Effector memory CD4-positive, alpha-beta T cell (primary cell): Measurements from ENCODE around the gene DENND2D.
A peak's percentile ranks its signal among the peaks of the same experiment; 100 is the strongest.

Experiments
- DNase-seq, 3 donors: peaks; one replicate each; pipeline ENCODE4 v3.0.0-alpha.2; 2020
- H3K27ac ChIP-seq: 2 replicates; pipeline ENCODE4 v1.7.0; 2013; ENCODE audit warnings: mild to moderate bottlenecking, low read length, moderate library complexity; ENCODE audit not compliant: insufficient read depth, poor library complexity, severe bottlenecking
- H3K27me3 ChIP-seq: replicated peaks from 2 replicates; pipeline ENCODE4 v1.7.0; 2013; ENCODE audit warnings: mild to moderate bottlenecking, low read length; ENCODE audit not compliant: insufficient read depth, control insufficient read depth, poor library complexity, severe bottlenecking
- H3K36me3 ChIP-seq: 2 replicates; pipeline ENCODE4 v1.7.0; 2013; ENCODE audit warnings: mild to moderate bottlenecking, low read length, moderate library complexity; ENCODE audit not compliant: control insufficient read depth, insufficient read depth
- H3K4me1 ChIP-seq: 2 replicates; pipeline ENCODE4 v1.7.0; 2013; ENCODE audit warnings: low read length, mild to moderate bottlenecking; ENCODE audit not compliant: control insufficient read depth, insufficient read depth, poor library complexity, severe bottlenecking
- H3K4me3 ChIP-seq: 2 replicates; pipeline ENCODE4 v1.7.0; 2013; ENCODE audit warnings: low read length, low read depth, mild to moderate bottlenecking; ENCODE audit not compliant: insufficient read depth, poor library complexity, severe bottlenecking
- H3K9me3 ChIP-seq: 2 replicates; pipeline ENCODE4 v1.7.0; 2013; ENCODE audit warnings: mild to moderate bottlenecking, low read length, moderate library complexity; ENCODE audit not compliant: control insufficient read depth

DENND2D gene

GRCh38 chr1:111179968-111180533 is 20.4 kb downstream of the DENND2D start:
- Histone ChIP-seq H3K4me1 (no peaks in the 10 kb centered on the region), H3K36me3 (peaks cover 19% of the 10 kb centered on the region), H3K9me3 (no peaks in the 10 kb centered on the region), H3K4me3 (no peak overlapping the region), H3K27ac (peak overlapping the region; percentile 16), H3K27me3 (no peaks in the 10 kb centered on the region)
- DNase-seq = no peak

DNA sequence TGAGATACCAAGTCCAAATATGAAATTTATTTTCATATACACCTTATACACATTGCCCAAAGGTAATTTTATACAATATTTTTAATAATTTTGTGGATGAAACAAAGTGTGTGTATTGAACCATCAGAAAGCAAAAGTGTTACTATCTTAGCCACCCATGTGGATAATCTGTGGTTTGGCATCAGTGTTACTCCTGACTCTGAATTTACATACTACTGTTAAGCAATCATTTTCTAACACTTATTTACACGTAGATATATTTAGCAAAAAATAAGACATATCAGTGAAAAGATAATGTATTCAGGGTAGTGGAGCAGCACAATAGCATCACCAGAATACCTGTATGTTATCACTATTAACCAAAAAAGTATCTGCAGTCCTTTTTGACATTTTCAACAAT is 23.8 kb downstream of the DENND2D start:
- H3K27ac ChIP-seq = no peak overlapping the region
- no peak overlapping the region for H3K4me3 ChIP-seq
- DNase-seq = no peak
- no peaks in the 10 kb centered on the region for H3K4me1 ChIP-seq
- H3K9me3 ChIP-seq = no peaks in the 10 kb centered on the region
- H3K36me3 ChIP-seq = peaks cover 24% of the 10 kb centered on the region
- H3K27me3 ChIP-seq = no peaks in the 10 kb centered on the region

GRCh38 chr1:111175349-111175748 is 25.1 kb downstream of the DENND2D start:
- no peaks in the 10 kb centered on the region for H3K27me3 ChIP-seq
- H3K4me1 ChIP-seq = no peaks in the 10 kb centered on the region
- H3K27ac ChIP-seq = no peak overlapping the region
- no peaks in the 10 kb centered on the region for H3K9me3 ChIP-seq
- no peak overlapping the region for H3K4me3 ChIP-seq
- no peak for DNase-seq
- peaks cover 24% of the 10 kb centered on the region for H3K36me3 ChIP-seq

- Histone ChIP-seq H3K4me1 (no peaks in the 10 kb centered on the region), H3K9me3 (no peaks in the 10 kb centered on the region), H3K27ac (no peak overlapping the region), H3K27me3 (no peaks in the 10 kb centered on the region), H3K4me3 (no peak overlapping the region), H3K36me3 (peaks cover 17% of the 10 kb centered on the region)
- no peak for DNase-seq
Observed at GRCh38 chr1:111174070-111174469, 26.4 kb downstream of the DENND2D start.

GRCh38 chr1:111172463-111172862 is 28.0 kb downstream of the DENND2D start:
- no peak overlapping the region for H3K27ac ChIP-seq
- H3K27me3 ChIP-seq = no peaks in the 10 kb centered on the region
- H3K4me3 ChIP-seq = no peak overlapping the region
- peaks cover 27% of the 10 kb centered on the region for H3K36me3 ChIP-seq
- DNase-seq = no peak
- H3K9me3 ChIP-seq = no peaks in the 10 kb centered on the region
- no peaks in the 10 kb centered on the region for H3K4me1 ChIP-seq

DNA sequence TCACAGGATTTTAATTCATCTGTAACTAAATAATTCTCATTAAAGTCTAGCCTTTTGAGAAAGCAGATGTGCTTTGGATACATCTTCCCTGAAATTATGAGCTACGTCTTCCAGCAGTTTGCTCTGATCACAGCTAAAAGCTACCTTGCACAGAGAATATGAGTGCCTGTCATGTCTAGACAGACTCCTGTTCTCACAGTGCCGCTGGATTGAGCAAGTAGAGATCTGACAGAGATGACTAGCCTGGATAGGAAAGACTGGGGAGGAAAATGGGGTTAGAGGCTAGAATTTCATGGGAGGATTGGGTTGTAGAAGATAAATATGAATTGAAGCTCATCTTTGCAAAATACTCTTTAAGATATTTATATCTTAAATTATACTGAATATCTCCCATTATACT is 36.3 kb downstream of the DENND2D start:
- Histone ChIP-seq H3K4me1 (no peaks in the 10 kb centered on the region), H3K27me3 (no peaks in the 10 kb centered on the region), H3K36me3 (peaks cover 36% of the 10 kb centered on the region), H3K27ac (no peak overlapping the region), H3K4me3 (no peak overlapping the region), H3K9me3 (no peaks in the 10 kb centered on the region)
- DNase-seq = no peak

DNA sequence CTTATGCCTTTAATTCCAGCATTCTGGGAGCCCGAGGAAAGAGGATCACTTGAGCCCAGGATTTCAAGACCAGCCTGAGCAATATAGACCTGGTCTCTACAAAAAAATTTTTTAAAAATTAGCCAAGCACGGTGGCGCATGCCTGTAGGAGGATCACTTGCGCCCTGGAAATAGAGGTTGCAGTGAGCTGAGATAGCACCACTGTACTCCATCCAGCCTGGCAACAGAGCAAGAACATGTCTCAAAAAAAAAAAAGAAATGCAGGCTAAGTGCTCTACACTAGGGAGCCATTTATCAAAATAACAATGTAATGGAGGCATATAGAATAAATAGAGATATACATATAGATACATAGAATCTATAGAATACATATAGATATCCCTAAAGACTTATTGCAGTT is 37.1 kb downstream of the DENND2D start:
- Histone ChIP-seq H3K27ac (no peak overlapping the region), H3K4me3 (no peak overlapping the region), H3K4me1 (no peaks in the 10 kb centered on the region), H3K27me3 (no peaks in the 10 kb centered on the region), H3K9me3 (no peaks in the 10 kb centered on the region), H3K36me3 (peaks cover 31% of the 10 kb centered on the region)
- DNase-seq = no peak

DNA sequence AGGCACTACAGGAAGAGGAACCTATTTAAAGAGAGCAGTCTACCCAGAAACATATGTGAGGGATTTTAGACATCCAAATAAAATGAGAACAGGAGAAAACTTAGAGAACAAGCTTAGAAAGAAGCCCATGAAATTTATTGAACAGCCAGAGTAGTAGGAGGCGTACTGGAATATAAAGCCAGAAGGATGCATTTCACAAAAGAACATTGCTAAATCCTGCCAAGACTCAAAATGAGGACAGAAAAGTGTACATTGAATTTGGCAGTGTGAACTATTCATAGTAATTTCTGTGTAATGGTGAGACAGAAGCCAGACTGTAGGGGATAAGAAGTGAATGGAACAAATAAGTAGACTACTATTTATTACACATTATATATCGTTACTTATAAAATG is 38.0 kb downstream of the DENND2D start:
- no peaks in the 10 kb centered on the region for H3K27me3 ChIP-seq
- H3K9me3 ChIP-seq = no peaks in the 10 kb centered on the region
- no peak for DNase-seq
- H3K27ac ChIP-seq = no peak overlapping the region
- H3K4me3 ChIP-seq = no peak overlapping the region
- H3K36me3 ChIP-seq = peaks cover 23% of the 10 kb centered on the region
- no peaks in the 10 kb centered on the region for H3K4me1 ChIP-seq

DNA sequence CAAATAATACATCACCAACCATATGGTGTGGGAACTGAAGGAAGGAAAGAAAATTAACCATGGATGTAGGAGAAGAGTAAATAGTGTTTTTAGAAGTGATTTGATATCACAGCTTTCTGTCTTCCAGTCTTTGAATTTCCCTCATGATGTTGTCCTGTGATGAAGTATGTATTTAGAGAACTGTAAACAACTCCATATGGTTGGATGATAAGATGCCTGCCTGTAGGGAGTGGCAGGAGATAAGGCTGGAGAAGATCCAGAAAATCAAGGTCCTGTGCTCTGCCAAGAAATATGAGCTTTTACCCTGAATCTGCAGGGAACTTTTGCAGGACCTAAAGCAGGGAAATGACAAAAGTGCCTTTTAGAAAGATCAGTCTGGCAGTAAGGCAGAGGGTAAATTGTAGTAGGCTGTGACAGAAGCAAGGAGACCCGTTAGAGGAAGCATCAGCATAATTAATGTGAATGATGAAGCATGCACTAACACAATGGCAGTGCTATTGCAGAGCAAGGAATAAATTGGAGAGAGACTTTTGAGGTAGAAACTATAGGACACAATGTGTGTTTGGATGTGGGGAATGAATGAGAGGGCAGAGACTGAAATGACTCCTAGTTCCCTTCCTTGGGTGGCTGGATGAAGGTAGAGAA is 38.5 kb downstream of the DENND2D start:
- Histone ChIP-seq H3K9me3 (no peaks in the 10 kb centered on the region), H3K4me3 (no peak overlapping the region), H3K4me1 (no peaks in the 10 kb centered on the region), H3K27me3 (no peaks in the 10 kb centered on the region), H3K36me3 (peaks cover 21% of the 10 kb centered on the region), H3K27ac (no peak overlapping the region)
- no peak for DNase-seq

GRCh38 chr1:111157431-111157830 is 43.0 kb downstream of the DENND2D start:
- DNase-seq = no peak
- Histone ChIP-seq H3K9me3 (no peaks in the 10 kb centered on the region), H3K27ac (no peak overlapping the region), H3K4me3 (no peak overlapping the region), H3K36me3 (peaks cover 27% of the 10 kb centered on the region), H3K4me1 (no peaks in the 10 kb centered on the region), H3K27me3 (no peaks in the 10 kb centered on the region)
